Psoas muscle (tissue), 8 donors: ENCODE results near the gene UMODL1. TPM values are rescaled to one million over a fixed set of nuclear protein-coding genes. Genes with fewer than 3 reads are reported as not detected.

Source experiments
- ATAC-seq, 4 donors: fragments of 200-7000 bp; cut with Tn5 transposase; one replicate each; pipeline ENCODE4 v1.9.1; 2020; ENCODE audit warnings: moderate library complexity in 3 of 4, mild to moderate bottlenecking in 2 of 4
- DNase-seq, 2 donors: peaks; one replicate each; pipeline ENCODE4 v3.0.0-alpha.2; 2020
- H3K27ac ChIP-seq: fragments of 200-600 bp; one replicate; pipeline ENCODE4 v1.8.0; 2022
- H3K27me3 ChIP-seq, 3 donors: fragments of 200-600 bp in 1 of 3; one replicate each; pipeline versions ENCODE4 v1.6.1 to v1.8.0; 2013 to 2022; ENCODE audit warnings: low read length in 2 of 3, mild to moderate bottlenecking in 2 of 3, moderate library complexity in 1 of 3; ENCODE audit not compliant: insufficient read depth in 3 of 3
- H3K36me3 ChIP-seq, 2 donors: fragments of 200-600 bp in 1 of 2; one replicate each; pipeline versions ENCODE4 v1.6.1 to v1.8.0; 2013 to 2022; ENCODE audit warnings: low read depth in 1 of 2, mild to moderate bottlenecking in 1 of 2, moderate library complexity in 1 of 2; ENCODE audit not compliant: insufficient read depth in 1 of 2
- H3K4me1 ChIP-seq: fragments of 200-600 bp; one replicate; pipeline ENCODE4 v1.8.0; 2022
- H3K4me3 ChIP-seq: fragments of 200-600 bp; one replicate; pipeline ENCODE4 v1.8.0; 2022; ENCODE audit warnings: mild to moderate bottlenecking
- H3K9me3 ChIP-seq: fragments of 200-600 bp; one replicate; pipeline ENCODE4 v1.8.0; 2022
- WGBS, 3 donors: extraction: QIAGEN DNeasy Blood & Tissue Kit; methylation state at CpG; one replicate each; pipeline versions ENCODE4 v1.1.6 to v1.1.7; 2013; 5-methylcytosine and 5-hydroxymethylcytosine counted together
- intact Hi-C, 2 donors: fragments of 100-400 bp; cut with DNase I; formaldehyde crosslinking; loops; one replicate each; pipeline versions ENCODE4 v1.11.0 to v1.14.2; 2022
- polyA plus RNA-seq, 3 donors: library from polyadenylated mRNA; stranded (reverse); fragments of 200-250 nt; gene quantifications; one replicate each; pipeline ENCODE4 v1.2.3, GENCODE V29; 2013
- total RNA-seq, 4 donors: library from RNA; stranded (reverse); fragmentation: NEBNext Ultra II Directional in 2 of 4; extraction: Animal tissue kit (Norgen Biotek cat#: 25700) in 2 of 4; gene quantifications; one replicate each; pipeline versions ENCODE4 v1.2.1 to v1.2.4, GENCODE V29; 2021 to 2023
- TF ChIP-seq, protein P1 (sequence below): fragments of 200-600 bp; IDR thresholded peaks from one replicate; pipeline ENCODE4 v1.8.0; 2022; ENCODE audit warnings: antibody characterized with exemption
- donor health status: healthy with polysubstance abuse.
- donor health status: DM: no; HTN: no; CAD: no; lungs with moderate emphysema.
- donor health status: Bipolar disorder and iron deficiency.
- donor health status: healthy.
- donor health status: DM: yes; HTN: yes; CAD: no.
- donor health status: DM: no; HTN: no; CAD: no.
- donor health status: DM: no; HTN: no; CAD: no.
- donor health status: DM: yes; HTN: yes; CAD: no.

UMODL1 gene
- total and polyA plus RNA-seq, 7 donors, result not detected

DNA sequence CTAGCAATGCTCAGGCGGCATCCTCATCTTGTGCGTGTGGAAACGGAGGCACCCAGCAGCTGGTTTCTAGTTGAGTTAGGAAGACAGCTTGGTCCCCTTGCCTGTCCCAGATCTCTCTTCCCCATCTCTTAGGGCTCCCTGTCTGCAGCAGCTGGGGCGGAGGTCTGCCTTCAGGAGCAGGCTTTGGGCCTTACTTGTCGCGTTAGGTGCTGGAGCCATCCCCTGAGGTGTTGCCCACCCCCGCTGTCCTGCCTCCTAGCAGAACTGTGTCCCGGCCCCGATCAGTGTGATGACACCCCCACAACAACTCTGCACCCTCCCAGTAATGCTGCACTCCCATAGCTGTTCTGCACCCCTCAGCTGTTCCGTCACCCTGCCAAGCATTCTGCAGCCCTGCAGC lies 40.7 kb downstream of the UMODL1 start:
- no peaks in the 10 kb centered on the region for H3K4me1 ChIP-seq
- TF ChIP-seq, protein P1, sequence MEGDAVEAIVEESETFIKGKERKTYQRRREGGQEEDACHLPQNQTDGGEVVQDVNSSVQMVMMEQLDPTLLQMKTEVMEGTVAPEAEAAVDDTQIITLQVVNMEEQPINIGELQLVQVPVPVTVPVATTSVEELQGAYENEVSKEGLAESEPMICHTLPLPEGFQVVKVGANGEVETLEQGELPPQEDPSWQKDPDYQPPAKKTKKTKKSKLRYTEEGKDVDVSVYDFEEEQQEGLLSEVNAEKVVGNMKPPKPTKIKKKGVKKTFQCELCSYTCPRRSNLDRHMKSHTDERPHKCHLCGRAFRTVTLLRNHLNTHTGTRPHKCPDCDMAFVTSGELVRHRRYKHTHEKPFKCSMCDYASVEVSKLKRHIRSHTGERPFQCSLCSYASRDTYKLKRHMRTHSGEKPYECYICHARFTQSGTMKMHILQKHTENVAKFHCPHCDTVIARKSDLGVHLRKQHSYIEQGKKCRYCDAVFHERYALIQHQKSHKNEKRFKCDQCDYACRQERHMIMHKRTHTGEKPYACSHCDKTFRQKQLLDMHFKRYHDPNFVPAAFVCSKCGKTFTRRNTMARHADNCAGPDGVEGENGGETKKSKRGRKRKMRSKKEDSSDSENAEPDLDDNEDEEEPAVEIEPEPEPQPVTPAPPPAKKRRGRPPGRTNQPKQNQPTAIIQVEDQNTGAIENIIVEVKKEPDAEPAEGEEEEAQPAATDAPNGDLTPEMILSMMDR, result no peak

DNA sequence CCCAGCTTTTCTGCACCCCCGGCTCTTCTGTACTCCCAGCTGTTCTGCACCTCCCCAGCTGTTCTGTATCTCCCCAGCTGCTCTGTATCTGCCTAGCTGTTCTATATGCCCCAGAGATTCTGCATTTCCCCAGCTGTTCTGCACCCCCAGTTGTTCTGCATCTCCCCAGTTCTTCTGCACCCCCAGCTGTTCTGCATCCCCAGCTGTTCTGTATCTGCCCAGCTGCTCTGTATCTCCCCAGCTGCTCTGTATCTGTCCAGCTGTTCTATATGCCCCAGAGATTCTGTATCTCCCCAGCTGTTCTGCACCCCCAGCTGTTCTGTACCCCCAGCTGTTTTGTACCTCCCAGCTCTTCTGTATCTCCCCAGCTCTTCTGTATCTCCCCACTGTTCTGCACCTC lies 41.1 kb downstream of the UMODL1 start:
- H3K9me3 ChIP-seq, result no peaks in the 10 kb centered on the region
- intact Hi-C loops, result loop anchor here in 1 of 2 donors (5.0 to 10.0 kb wide), 3 partner anchors 57 to 235 kb away; partner anchors contain the start of genes PRDM15 and ZBTB21
- peaks cover 0 to 32% (median 4%) of the 10 kb centered on the region in 3 donors for H3K27me3 ChIP-seq
- H3K27ac ChIP-seq, result no peak overlapping the region
- WGBS, 3 donors, result 52 to 72% (median 60%) methylated on average over 1 of the region's 1 CpG
- H3K4me1 ChIP-seq, result no peaks in the 10 kb centered on the region
- TF ChIP-seq, protein P1, result no peak
- DNase-seq, result no peak
- no peak overlapping the region for H3K4me3 ChIP-seq
- ATAC-seq, result no peak
- H3K36me3 ChIP-seq, result no peaks in the 10 kb centered on the region

More for the DNA sequence above, 40.7 kb downstream of the UMODL1 start:
- intact Hi-C loops, result loop anchor here in 1 of 2 donors (5.0 to 10.0 kb wide), 3 partner anchors 57 to 235 kb away; partner anchors contain the start of genes PRDM15 and ZBTB21
- H3K27ac ChIP-seq, result no peak overlapping the region
- H3K4me3 ChIP-seq, result no peak overlapping the region
- DNase-seq (peak in 1 of 2 donors; percentile 35), ATAC-seq (no peak)
- no peaks in the 10 kb centered on the region for H3K9me3 ChIP-seq
- 79 to 82% (median 80%) methylated on average over 9 to 10 of the region's 10 CpGs for WGBS, 3 donors
- peaks cover 0 to 32% (median 4%) of the 10 kb centered on the region in 3 donors for H3K27me3 ChIP-seq
- no peaks in the 10 kb centered on the region for H3K36me3 ChIP-seq

DNA sequence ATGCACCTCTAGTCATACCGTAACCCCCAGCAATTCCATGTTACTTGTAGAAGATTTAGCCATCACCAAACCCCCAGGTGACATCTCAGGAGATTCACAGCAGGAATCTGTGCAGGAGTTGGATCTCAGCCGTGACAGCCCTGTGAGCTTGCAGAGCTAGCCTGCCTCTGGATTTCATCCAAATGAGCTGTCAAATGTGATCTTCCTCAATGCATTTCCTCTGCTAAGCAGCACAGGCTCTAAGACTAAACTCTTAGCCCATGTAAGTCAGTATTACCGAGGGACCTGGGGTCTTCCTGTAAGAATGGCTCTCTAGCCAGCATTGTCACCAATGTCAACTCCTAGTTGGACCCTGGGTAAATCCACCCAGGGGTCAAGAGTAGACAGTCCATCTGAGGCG lies 41.7 kb downstream of the UMODL1 start:
- H3K4me1 ChIP-seq, result no peaks in the 10 kb centered on the region
- DNase-seq, result peak in 1 of 2 donors; percentile 21
- ATAC-seq, result no peak
- H3K27ac ChIP-seq, result no peak overlapping the region
- H3K27me3 ChIP-seq, result peaks cover 0 to 36% (median 4%) of the 10 kb centered on the region in 3 donors
- TF ChIP-seq, protein P1, result no peak
- 62 to 66% (median 65%) methylated on average over 4 of the region's 4 CpGs for WGBS, 3 donors
- no peak overlapping the region for H3K4me3 ChIP-seq
- no peaks in the 10 kb centered on the region for H3K9me3 ChIP-seq
- intact Hi-C loops, result loop anchor here in 1 of 2 donors (5.0 to 10.0 kb wide), 3 partner anchors 58 to 236 kb away; partner anchors contain the start of genes PRDM15 and ZBTB21
- no peaks in the 10 kb centered on the region for H3K36me3 ChIP-seq

DNA sequence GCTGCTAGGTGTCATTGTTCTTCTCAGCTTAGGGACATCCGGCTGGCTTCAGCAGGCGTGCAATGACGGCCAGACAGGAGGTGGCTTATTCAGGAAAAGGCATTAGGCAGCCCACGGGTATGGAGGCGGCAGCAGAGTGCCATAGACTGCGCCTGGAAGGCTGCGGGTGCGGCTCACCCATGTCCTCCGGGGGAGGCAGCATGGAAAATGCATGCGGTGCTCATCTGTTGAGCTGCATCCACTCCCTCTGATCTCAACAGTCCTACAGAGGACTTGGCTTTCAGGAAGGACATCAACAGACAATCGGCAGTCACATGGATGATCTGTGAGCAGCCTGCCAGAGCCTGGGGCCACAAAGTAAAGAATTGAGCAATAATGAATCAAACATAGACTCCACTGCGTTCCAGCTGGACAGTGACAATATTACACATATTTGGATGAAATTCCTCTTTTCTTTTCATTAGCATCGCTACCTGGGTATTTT lies 42.9 kb downstream of the UMODL1 start:
- WGBS, 3 donors, result 30 to 41% (median 37%) methylated on average over 13 of the region's 13 CpGs
- intact Hi-C loops, result loop anchor here in 1 of 2 donors (5.0 to 10.0 kb wide), 3 partner anchors 59 to 237 kb away; partner anchors contain the start of genes PRDM15 and ZBTB21

More for the DNA sequence above, 42.9 kb downstream of the UMODL1 start:
- no peak overlapping the region for H3K4me3 ChIP-seq
- TF ChIP-seq, protein P1, result no peak
- peak in 1 of 4 donors; percentile 34 for ATAC-seq
- H3K27ac ChIP-seq, result no peak overlapping the region
- H3K27me3 ChIP-seq, result peaks cover 0 to 47% (median 4%) of the 10 kb centered on the region in 3 donors
- peak; percentile 53 to 57 for DNase-seq
- H3K36me3 ChIP-seq, result no peaks in the 10 kb centered on the region
- no peaks in the 10 kb centered on the region for H3K4me1 ChIP-seq
- no peaks in the 10 kb centered on the region for H3K9me3 ChIP-seq
